ENCODE data around the gene LGR6.
"Not testable (repeated sequence)": the region's sequence is repeated elsewhere in the genome, so short reads cannot be mapped to it uniquely, and the experiment has no call there.

The LGR6 gene, protein sequence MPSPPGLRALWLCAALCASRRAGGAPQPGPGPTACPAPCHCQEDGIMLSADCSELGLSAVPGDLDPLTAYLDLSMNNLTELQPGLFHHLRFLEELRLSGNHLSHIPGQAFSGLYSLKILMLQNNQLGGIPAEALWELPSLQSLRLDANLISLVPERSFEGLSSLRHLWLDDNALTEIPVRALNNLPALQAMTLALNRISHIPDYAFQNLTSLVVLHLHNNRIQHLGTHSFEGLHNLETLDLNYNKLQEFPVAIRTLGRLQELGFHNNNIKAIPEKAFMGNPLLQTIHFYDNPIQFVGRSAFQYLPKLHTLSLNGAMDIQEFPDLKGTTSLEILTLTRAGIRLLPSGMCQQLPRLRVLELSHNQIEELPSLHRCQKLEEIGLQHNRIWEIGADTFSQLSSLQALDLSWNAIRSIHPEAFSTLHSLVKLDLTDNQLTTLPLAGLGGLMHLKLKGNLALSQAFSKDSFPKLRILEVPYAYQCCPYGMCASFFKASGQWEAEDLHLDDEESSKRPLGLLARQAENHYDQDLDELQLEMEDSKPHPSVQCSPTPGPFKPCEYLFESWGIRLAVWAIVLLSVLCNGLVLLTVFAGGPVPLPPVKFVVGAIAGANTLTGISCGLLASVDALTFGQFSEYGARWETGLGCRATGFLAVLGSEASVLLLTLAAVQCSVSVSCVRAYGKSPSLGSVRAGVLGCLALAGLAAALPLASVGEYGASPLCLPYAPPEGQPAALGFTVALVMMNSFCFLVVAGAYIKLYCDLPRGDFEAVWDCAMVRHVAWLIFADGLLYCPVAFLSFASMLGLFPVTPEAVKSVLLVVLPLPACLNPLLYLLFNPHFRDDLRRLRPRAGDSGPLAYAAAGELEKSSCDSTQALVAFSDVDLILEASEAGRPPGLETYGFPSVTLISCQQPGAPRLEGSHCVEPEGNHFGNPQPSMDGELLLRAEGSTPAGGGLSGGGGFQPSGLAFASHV

DNA sequence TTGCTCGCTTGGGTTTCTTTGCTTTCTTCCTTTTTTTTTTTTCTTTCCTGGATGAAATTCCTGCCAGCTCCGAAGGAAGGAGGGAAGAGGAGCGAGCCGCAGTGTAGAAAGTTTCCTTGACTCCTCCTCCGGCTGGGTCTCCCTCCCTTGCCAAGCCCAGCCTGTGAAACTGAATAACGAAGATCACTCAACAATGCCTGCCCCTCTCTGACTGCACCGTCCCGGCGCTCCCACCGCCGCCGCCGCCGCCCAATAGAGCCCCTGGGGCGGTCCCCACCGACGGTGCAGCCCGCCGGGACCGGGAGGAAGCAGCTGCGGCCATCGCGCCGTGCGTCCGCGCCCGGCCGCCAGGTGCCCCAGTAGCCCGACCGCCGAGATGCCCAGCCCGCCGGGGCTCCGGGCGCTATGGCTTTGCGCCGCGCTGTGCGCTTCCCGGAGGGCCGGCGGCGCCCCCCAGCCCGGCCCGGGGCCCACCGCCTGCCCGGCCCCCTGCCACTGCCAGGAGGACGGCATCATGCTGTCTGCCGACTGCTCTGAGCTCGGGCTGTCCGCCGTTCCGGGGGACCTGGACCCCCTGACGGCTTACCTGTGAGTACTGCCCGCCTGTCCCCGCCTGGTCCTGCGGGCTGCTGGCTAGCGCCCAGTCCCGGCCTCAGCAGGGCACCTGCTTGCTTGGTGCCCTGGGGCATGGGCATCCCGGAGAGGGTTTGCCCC is at the start of gene LGR6:
Gene LGR6, plus strand, starts transcription at position 186 of the 714 bp plus-strand sequence. Its CDS starts 191 bp downstream, at position 377.
- DNase-seq, result no peak

- DNase-seq, result peak; percentile 66
Observed at GRCh38 chr1:202144402-202145067, 49.1 kb upstream of the LGR6 start, which contains the start of gene ARL8A. Gene ARL8A, minus strand, starts transcription at chr1:202144737. Its CDS starts 165 bp downstream, at chr1:202144572.

DNA sequence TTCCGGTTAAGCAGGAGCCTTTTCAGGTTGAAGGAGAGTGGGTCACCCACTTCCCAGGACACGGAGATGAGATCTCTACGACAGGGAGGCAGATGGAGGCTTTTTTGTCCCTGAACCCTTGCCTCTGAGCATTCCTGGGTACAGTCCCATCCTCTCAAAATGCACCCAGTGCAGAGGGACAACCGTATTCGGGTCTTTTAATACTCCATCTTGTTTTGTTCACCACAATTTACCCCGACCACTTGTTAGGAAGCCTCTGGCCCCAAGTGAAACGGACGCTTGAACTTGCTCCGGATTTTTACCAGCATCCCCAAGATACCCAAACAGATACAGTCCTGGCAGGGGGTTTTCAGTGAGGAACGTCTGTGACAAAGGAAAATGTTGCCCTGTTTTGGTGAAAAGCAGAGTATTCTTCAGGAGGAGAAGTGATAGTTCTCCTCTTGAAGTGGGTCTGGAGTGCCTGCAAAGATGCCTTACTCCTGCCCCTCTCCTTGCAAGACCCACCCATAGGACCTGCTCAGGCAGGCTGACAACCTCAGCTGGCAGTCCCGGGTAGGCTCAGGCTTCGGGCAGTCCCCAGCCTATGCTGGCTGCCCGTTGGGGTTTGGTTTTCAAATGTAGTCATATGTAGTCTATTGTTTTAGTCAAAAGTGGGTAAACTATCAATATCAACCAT is 48.4 kb upstream of the LGR6 start:
- peak; percentile 58 for DNase-seq

DNA sequence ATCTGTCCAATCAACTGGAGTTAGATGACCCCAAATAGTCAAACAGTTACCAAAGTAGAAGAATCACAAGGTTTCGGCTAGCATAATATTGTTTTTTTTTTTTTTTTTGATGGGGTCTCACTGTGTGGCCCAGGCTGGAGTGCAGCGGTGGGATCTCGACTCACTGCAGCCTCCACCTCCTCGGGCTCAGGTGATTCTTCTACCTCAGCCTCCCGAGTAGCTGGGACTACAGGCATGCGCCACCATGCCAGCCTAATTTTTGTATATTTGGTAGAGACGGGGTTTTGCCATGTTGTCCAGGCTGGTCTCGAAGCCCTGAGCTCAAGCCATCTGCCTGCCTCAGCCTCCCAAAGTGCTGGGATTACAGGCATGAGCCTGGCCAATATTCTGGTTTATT is 47.9 kb upstream of the LGR6 start:
- DNase-seq, result not testable (repeated sequence)

DNA sequence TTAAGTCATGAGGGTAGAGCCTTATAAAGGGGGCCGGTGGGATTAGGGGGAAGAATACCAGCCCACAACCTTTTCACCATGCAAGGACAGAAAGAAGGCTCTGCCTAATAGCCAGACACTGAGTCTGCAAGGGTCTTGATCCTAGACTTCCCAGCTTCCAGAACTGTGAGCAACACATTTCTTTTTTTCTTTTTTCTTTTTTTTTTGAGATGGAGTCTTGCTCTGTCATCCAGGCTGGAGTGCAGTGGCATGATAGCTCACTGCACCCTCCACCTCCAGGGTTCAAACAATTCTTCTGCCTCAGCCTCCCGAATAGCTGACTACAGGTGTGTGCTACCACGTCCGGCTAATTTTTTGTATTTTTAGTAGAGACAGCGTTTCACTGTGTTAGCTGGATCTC is 47.3 kb upstream of the LGR6 start:
- no peak for DNase-seq

DNA sequence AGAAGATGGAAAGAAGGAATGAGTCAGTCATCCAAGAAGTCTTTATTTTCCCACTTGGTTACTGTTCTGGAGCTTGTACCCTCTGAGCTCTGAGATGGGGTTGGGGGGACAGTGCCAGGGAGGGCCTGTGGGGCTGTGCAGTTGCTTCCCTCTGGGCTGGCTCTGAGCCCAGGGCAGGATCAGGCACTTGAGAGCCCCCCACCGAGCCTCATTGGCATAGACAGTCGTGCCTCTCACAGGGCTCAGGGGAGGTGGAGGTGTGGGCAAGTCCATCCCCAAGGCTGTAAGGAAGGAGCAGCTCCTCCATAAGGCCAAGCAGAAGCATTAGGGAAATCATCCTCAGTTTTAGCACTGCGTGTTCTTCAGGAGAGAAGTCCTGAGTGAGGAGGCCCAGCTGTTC is 46.6 kb upstream of the LGR6 start:
- DNase-seq, result no peak

DNA sequence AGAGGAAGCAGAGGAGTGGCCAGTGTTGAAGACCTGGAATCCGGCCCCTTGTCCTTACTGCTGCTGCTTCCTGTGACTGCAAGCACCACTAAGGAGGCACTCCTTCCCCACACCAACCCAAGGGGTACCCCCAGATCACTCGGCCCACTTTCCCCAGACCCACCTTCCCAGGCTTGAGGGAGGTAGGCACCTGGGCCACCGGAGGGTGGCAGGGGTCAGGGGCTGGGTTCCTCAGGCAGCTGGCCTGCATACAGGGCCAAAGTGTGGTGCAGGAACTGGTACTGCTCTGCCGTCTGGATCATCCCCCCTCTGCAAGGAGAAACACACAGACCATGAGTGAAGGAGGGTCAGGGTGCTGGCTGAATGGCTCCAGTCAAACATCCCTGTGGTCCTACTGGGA is 45.2 kb upstream of the LGR6 start:
- DNase-seq, result no peak

GRCh38 chr1:202149566-202149965 is 44.0 kb upstream of the LGR6 start:
- DNase-seq, result no peak

DNA sequence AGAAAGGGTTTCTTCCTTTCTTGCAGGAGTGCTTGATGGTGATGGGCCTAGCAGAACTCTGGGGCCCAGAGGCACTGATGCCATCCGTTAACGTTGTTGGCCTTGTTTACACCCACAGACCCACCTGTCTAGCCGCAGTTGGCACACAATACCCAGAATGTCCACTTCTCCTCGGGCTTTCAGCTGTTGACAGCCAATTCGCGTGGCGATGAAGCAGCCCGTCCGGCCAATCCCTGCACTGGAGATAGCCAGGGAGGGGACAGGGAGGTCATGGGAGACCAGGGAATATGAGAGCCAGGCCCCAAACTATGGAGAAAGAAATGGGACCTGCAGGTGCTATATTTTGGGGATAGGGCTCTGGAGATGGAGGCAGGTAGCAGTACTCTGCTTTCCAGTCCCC is 43.4 kb upstream of the LGR6 start:
- DNase-seq, result no peak

DNA sequence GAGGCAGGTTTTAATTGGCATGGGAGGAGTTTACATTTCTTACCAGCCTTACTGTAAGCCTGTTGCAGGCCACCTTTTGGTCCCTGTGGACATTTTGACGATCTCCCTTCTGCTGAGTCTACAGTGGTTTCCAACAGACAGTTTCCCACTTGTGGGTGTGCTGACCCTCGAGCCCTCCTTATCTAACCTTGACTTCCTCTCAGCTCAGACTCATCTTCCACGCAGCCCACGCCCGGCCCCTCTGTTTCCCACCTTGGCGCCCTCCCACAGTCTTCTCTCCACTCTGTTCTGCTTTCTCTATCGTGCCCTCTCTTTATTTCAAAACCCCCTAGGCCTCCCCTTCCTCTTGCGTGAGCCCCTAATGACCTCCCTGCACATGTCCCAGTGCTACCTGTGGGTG is 43.0 kb upstream of the LGR6 start:
- no peak for DNase-seq

- no peak for DNase-seq
Observed at GRCh38 chr1:202151045-202151444, 42.6 kb upstream of the LGR6 start.

GRCh38 chr1:202152399-202152798 is 41.2 kb upstream of the LGR6 start:
- DNase-seq, result no peak

- DNase-seq, result no peak
Observed at GRCh38 chr1:202153284-202153683, 40.3 kb upstream of the LGR6 start.

GRCh38 chr1:202154148-202154765 is 39.3 kb upstream of the LGR6 start:
- no peak for DNase-seq

DNA sequence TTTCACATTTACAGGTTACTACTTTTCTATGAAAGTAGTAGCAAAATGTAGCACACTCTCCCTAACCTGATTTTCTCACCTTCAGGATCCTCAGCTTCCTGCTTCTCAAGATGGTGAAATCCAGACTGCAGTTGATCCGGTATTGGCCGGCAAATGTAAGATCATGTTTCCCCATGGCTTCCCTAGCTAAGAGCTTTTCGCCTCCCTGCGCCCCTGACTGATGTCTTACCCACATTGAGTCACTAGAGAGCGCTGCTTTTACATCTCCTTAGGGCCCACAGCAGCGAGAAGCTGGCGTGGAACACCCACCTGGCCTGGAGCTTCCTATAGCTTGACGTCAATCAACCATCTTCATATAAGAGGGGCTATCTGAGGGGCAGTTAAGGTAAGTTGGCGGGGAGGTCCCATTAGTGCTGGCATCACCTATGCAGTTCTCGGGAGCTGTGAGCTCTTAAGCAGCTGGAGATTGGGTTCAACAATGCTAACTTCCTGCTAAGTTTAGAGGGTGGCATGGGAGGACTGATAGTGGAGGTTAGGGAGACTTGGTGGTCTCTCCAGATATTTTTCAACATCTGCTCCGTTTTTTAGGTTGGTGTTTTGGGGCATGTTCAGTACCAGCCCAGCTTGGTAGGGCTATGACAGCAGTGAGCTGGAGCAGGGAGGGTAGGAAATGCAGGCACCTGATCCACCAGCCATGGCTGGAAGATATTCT is 38.7 kb upstream of the LGR6 start:
- no peak for DNase-seq

- no peak for DNase-seq
Observed at GRCh38 chr1:202155478-202156021, 38.0 kb upstream of the LGR6 start.

GRCh38 chr1:202156590-202156989 is 37.0 kb upstream of the LGR6 start:
- DNase-seq, result no peak

- no peak for DNase-seq
Observed at GRCh38 chr1:202157945-202158344, 35.7 kb upstream of the LGR6 start.

DNA sequence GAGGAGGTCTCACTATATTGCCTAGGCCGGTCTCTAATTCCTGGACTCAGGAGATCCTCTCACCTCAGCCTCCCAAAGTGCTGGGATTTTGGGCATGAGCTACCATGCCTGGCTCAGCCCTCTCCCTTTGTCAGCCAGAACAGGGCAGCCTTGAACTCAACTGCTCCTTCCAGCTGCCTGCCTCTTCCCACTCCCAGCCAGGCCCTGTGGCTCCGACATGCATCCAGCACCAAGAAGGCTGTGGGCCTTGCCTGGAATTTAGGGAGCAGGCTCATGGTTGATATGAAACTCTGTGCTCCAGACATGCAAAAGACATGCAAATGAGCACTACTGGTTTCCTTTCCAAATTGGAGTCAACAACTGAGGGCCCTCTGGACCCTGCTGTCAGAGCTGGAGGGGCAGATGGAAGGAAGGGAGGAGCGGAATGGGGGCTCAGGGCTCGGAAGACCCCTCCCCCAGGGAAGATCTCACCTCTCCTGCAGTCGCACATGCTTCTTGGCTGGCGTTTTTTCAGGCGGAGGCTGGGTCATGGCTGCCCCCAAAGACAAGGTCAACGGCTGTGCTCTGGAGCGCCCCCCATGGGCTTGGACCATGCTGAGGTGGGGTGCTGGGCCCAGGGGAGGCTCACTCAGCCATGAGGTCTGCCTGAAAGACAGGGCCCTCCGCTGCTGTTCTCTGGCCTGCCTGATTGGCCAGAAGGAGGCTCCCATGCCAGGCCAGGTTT is 34.6 kb upstream of the LGR6 start:
- peak; percentile 57 for DNase-seq
